ENCODE results near the gene GFOD1.
"Not testable (repeated sequence)": the region's sequence is repeated elsewhere in the genome, so short reads cannot be mapped to it uniquely, and the experiment has no call there.

GFOD1 gene

GRCh38 chr6:13348334-13349113 lies 138.9 kb downstream of the GFOD1 start:
- DNase-seq: no peak

DNA sequence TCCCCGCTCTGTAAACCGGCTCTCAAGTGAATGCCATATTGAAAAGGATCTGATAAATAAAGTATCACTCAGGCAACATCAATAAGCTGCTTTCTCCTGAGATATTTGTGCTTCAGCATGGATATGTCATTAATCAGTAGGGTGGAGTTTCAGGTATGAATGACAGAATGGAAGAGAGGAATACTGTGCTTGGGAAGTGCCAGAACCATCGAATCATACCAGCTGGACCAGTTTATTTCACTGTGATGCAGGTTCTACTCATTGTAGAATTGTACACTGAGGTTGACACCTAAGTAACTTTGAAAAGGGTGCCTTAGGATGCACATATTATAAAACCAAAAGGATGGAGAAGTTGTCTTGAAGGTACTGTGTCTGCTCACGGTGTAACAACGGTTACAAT lies 141.2 kb downstream of the GFOD1 start:
- no peak for DNase-seq

DNA sequence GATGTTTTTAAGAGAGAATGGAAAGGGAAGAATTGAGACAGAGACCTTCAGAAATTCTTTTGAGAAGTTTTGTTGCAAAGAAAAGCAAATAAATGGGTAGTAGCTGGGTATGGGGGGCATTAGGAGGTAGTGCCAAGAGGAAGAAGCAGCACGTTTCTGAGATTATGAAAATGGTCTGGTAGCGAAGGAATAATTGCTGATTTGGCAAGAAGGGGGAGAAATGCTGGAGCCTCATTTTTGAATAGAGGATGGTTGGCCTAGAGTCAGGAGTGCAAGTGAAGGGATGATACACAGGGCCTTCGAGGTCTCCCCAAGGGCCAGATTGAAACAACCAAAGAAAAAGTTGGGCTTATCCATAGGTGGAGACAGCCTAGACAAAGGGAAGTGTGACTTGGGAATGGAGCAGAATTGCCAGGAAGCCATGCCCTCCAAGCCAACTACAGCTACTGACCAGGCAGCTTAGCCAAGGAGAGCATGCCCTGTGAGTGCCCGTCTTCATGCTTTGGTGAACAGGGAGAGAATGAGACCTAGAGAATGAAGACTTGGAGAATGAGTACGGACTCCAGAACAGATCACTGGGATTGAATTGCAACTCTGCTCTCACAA lies 144.9 kb downstream of the GFOD1 start:
- no peak for DNase-seq

DNA sequence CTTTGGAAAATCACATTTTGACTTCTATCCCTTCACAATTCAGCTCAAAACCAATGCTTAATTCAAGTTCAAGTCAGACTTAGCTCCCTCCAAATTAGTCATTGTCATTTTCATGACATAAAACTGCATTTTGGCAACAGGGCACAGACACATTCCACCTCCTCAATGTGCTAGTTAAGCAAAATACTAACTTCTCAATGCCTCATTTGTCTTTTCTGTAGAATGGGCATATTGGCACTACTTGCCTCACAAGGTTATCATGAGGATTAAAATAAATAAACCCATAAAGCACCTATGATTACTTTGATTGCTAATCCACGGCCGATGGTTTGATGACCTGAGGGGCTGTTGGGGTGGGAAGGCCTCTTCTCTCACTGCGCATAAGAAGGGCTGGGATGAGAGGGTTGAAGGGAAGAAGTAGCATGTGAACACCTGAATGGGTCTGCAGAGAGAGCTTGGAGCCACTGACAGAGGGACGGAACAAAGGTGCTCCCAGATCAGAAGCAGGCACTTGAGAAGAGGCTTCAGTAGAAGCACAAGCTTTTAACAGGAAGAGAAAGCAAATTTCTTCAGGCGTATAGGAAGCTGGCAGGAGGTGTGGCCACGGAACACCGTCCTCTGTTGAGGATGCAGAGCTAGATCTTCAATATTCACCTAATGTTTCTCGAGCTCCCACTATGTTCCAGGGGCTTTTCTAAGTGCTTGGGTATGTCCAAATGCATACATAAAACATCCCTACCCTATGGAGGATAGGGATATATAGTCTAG lies 147.4 kb downstream of the GFOD1 start:
- DNase-seq: no peak

DNA sequence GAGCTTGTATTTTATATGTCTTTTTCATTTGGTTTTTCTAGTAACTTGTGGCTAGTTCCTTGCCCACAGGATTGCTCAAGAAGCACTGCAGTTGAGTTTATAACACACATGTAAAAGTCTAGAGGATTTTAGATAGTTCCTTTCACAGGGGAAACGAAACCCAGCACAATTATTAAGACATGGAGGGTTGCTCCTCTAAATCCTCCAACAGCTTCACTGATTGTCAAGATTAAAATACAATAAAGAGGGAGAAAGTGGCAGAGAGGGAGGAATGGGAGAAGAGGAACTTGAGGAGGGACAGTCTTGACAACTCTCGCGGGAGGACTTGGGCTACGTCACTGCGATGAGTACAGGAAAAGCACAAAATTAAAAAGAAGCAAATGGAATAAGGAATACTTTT lies 149.4 kb downstream of the GFOD1 start:
- DNase-seq: no peak

GRCh38 chr6:13336553-13336952 lies 150.8 kb downstream of the GFOD1 start:
- DNase-seq: peak; percentile 87

DNA sequence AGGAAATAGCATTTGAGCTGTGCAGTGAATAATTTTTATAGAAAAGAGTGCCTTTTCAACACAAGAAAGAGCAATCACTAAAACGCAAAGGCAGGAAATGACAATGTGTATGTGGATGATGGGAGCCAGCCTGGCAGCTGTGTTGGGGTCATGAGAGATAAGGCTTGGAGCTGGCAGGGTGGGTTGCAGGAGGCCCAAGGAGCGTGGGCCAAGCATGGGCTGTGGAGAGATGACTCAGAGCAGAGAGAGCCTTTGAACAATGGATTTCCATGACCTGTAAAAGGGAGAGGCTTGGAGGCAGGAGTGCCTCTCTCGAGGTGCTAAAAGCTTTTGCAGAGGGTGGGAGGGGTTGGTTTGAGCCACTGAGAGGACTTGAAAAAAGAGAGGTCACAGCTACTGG lies 152.4 kb downstream of the GFOD1 start:
- no peak for DNase-seq

GRCh38 chr6:13332349-13332706 lies 155.1 kb downstream of the GFOD1 start:
- DNase-seq: no peak

- peak; percentile 69 for DNase-seq
Observed at GRCh38 chr6:13331516-13332348, 155.7 kb downstream of the GFOD1 start.

GRCh38 chr6:13328875-13329183 lies 158.6 kb downstream of the GFOD1 start:
- DNase-seq: peak; percentile 52

DNA sequence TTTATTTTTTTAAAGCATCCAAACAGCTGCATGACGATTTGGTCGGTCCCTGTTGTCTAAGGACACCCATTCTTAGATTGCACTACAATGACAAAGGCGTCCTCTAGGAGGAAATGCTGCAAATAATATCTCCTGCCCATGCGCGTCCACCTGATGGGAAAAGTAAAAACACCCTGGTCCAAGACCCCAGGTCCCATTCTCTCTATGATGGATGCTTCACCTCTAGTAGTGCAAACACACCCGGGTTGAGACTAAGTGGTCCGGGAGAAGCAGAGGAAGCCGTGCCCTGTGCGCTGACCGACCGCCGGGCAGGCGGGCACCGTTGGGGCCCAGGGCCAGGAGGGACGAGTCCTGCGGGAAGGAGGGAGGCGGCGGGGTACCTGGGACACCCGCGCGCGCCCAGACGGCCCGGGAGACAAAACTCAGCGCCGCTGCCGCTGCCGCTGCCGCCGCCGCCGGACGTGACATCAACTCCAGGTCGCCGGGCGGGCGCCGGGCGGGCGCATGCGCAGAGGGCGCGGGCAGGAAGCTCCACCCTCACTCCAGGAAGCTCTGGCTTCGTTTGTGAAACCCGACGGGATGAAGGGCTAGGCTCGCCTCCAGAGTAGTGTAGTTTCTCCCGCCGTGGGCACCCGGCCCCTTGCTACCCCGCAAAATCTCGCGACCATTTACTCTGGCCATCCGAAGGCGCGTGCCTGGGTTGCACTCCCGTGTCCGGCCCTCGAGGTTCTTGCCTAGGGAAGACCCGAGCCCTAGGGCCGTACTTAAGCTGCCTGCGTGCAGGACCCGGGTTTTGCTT lies 159.1 kb downstream of the GFOD1 start, which contains the start of gene TBC1D7:
TBC1D7 (minus strand) TSS at position 462 of the 799 bp plus-strand sequence. CDS start 1,639 bp downstream, outside the sequence.
- peak; percentile 75 for DNase-seq

- DNase-seq: no peak
Observed at GRCh38 chr6:13327691-13328075, 159.7 kb downstream of the GFOD1 start.

GRCh38 chr6:13326031-13326586 lies 161.3 kb downstream of the GFOD1 start:
- DNase-seq: not testable (repeated sequence)

DNA sequence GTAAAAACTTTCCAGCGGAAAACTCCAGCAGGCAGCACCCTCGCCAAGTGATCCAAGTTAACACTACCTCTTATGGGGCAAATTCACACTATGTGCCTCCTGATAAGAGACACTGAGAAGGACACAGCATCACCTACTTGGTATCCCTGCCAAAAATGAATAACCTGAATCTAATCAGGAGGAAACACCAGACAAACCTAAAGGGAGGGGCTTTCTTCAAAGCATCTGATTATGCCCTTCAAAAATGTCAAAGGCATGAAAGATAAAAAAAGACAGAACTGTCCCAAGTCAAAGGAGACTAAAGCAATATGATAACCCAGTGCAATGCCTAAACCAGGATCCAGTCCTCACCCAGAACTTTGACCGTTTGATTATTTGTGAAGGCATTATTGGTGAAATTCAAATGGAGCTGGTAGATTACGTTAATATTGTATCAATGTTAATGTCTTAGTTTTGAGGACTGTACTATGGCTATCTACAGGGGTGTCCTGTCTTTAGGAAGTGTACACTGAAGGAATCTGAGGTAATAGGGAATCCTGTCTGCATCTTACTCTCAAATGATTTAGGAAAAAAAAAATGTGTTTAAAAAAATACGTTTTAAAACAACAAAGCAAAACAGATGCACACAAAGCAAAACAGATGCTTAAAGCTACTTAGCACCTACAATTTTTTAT lies 167.4 kb downstream of the GFOD1 start:
- no peak for DNase-seq

DNA sequence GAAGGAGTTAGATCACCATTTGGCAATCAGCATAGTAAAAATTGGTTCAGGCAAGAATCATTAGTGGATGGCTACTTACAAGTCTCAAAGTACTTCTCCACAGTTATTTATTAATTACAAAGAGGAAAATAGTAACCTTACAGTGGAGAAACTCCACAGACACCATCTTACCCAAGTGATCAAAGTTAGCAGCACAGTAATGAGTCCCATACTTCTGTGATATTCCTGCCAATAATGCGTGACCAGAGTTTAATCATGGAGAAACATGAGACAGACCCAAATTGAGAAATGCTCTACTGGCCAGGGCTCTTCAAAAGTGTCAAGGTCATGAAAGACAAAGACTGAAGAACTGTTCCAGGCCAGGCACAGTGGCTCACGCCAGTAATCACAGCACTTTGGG lies 168.6 kb downstream of the GFOD1 start:
- no peak for DNase-seq

DNA sequence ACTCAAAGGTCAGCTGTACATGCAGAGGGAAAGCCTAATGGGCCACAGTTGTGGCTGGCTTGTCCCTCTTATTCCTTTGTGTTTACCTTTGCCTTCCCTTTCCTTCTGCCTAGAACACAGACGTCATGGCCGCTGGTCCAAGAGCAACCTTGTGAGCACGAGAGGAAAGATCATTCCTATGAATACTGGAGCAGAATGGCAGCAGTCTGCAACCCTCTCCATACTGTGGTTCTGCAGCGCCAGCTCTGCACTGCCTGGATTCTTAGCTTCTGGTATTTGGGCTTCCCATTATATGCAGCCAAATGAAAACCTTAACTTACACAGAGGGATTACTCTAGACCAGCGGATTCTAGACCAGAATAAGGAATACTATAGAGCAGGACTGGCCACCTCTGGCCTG lies 171.5 kb downstream of the GFOD1 start:
- no peak for DNase-seq

- no peak for DNase-seq
Observed at GRCh38 chr6:13314806-13315205, 172.6 kb downstream of the GFOD1 start.

- DNase-seq: no peak
Observed at GRCh38 chr6:13311155-13311554, 176.2 kb downstream of the GFOD1 start.

DNA sequence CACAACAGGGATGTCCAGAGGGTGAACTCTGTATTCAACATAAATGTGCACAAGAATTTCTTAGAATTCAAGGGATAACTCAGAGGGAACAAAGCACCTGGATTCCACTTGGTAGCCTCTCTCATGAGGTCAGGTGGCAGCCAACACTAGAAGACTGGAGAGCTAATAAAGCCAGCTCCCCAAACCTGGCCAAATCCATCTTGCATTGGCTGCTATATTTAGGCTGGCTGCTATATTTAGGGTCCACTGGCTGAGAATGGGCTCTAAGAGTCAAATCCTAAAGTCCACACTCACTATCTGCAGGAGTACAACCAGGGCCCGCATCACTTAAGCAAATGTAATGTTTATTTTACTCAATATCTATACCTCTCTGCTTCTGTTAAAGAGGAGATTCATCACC lies 179.1 kb downstream of the GFOD1 start:
- no peak for DNase-seq
